ENCODE data around the gene DLG5.

DLG5 gene

DNA sequence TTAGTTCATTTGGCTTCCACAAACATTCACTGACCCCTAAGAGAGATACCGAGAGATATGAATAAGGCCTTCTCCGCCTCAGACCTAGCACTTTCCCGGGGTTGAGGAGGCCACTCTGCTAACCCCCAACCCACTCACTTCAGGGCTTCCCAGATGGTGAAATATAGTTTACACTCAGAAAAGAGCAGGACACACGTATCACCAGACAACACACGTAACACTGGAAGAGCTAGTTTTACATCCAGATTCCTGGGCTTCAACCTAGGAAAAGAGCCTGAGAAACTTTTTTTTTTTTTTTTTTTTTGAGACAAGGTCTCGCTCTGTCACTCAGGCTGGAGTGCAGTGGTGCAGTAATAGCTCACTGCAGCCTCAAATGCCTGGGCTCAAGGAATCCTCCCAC lies 15.2 kb upstream of the DLG5 start:
- H3K4me1 ChIP-seq (ENCODE audit: control insufficient read depth, insufficient read depth, low read length) = peaks cover 6% of the 10 kb centered on the region
- H3K4me3 ChIP-seq (ENCODE audit: low read depth, low read length) = no peak overlapping the region
- H3K27me3 ChIP-seq (ENCODE audit: control insufficient read depth, insufficient read depth, low read length) = no peaks in the 10 kb centered on the region
- no peaks in the 10 kb centered on the region for H3K9me3 ChIP-seq (ENCODE audit: control insufficient read depth, insufficient read depth, low read length)
- no peaks in the 10 kb centered on the region for H3K36me3 ChIP-seq (ENCODE audit: control insufficient read depth, insufficient read depth, low read length)
- H3K9ac ChIP-seq (ENCODE audit: low read depth, low read length) = no peak overlapping the region

DNA sequence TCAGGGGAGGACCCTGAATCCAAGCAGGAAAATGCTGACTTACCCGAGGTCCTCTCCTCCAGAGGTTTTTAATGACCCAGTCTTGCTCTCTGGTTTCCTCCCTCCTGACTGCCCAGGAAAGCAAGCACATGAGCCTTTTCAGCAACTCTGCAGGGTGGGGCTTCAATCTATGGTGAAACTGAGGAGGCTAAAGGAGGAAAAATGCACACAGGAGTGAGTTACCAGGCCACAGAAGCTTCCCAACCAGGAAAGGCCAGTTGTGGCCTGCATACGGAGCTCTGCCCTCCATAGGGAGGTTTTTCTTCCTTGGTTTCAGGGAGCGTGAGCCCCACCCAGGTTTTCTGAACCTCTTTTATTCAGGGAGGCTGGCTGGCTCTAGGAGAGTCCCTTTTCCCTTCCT lies 14.1 kb upstream of the DLG5 start:
- peaks cover 6% of the 10 kb centered on the region for H3K4me1 ChIP-seq (ENCODE audit: control insufficient read depth, insufficient read depth, low read length)

DNA sequence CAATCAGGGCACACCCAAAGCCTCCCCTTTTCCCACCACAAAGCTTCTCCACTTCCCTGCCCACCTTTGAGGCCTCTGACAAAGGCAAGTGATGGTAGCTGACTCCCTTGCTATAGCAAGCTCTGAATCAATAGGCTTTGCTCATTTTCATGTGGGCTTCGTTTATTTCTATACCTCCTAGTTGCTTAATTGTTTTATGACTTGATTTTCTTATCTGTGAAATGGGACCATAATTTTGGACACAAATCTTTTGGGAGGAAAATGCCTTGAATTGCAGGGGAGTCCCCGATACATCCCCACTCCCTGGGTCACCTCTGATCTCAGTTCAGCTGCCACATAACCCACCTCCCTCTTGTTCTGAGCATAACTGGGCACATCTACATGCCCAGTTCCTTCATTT lies 13.7 kb upstream of the DLG5 start:
- no peaks in the 10 kb centered on the region for H3K9me3 ChIP-seq (ENCODE audit: control insufficient read depth, insufficient read depth, low read length)
- peaks cover 6% of the 10 kb centered on the region for H3K4me1 ChIP-seq (ENCODE audit: control insufficient read depth, insufficient read depth, low read length)
- H3K36me3 ChIP-seq (ENCODE audit: control insufficient read depth, insufficient read depth, low read length) = no peaks in the 10 kb centered on the region
- H3K27me3 ChIP-seq (ENCODE audit: control insufficient read depth, insufficient read depth, low read length) = no peaks in the 10 kb centered on the region
- no peak overlapping the region for H3K4me3 ChIP-seq (ENCODE audit: low read depth, low read length)
- H3K9ac ChIP-seq (ENCODE audit: low read depth, low read length) = no peak overlapping the region

More for the DNA sequence above, 14.1 kb upstream of the DLG5 start:
- Histone ChIP-seq H3K27me3 (ENCODE audit: control insufficient read depth, insufficient read depth, low read length) (no peaks in the 10 kb centered on the region), H3K4me3 (ENCODE audit: low read depth, low read length) (no peak overlapping the region), H3K9me3 (ENCODE audit: control insufficient read depth, insufficient read depth, low read length) (no peaks in the 10 kb centered on the region), H3K9ac (ENCODE audit: low read depth, low read length) (no peak overlapping the region), H3K36me3 (ENCODE audit: control insufficient read depth, insufficient read depth, low read length) (no peaks in the 10 kb centered on the region)

DNA sequence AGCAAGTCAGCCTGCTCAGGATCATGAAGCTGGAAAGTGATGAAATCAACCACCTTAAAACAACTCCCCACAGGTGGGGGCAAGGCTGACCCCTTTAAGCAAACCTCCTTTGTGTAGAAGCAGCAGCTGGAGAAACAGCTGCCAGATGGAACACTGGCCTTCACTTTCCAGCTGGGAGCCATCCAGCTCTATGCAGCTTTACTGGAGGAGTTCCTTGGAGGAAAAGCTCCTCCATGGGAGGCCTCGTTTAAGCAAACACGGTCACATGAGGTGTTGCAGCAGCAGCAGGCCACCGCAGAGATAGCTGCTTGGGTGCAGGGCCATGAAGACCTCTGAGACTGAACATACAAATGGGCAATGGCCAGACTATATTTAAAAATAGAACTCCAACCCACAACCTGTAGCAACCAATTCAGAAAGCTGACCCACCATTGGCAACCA lies 13.0 kb upstream of the DLG5 start:
- Histone ChIP-seq H3K9ac (ENCODE audit: low read depth, low read length) (no peak overlapping the region), H3K27me3 (ENCODE audit: control insufficient read depth, insufficient read depth, low read length) (no peaks in the 10 kb centered on the region), H3K36me3 (ENCODE audit: control insufficient read depth, insufficient read depth, low read length) (no peaks in the 10 kb centered on the region), H3K4me3 (ENCODE audit: low read depth, low read length) (no peak overlapping the region), H3K4me1 (ENCODE audit: control insufficient read depth, insufficient read depth, low read length) (peaks cover 6% of the 10 kb centered on the region), H3K9me3 (ENCODE audit: control insufficient read depth, insufficient read depth, low read length) (no peaks in the 10 kb centered on the region)

DNA sequence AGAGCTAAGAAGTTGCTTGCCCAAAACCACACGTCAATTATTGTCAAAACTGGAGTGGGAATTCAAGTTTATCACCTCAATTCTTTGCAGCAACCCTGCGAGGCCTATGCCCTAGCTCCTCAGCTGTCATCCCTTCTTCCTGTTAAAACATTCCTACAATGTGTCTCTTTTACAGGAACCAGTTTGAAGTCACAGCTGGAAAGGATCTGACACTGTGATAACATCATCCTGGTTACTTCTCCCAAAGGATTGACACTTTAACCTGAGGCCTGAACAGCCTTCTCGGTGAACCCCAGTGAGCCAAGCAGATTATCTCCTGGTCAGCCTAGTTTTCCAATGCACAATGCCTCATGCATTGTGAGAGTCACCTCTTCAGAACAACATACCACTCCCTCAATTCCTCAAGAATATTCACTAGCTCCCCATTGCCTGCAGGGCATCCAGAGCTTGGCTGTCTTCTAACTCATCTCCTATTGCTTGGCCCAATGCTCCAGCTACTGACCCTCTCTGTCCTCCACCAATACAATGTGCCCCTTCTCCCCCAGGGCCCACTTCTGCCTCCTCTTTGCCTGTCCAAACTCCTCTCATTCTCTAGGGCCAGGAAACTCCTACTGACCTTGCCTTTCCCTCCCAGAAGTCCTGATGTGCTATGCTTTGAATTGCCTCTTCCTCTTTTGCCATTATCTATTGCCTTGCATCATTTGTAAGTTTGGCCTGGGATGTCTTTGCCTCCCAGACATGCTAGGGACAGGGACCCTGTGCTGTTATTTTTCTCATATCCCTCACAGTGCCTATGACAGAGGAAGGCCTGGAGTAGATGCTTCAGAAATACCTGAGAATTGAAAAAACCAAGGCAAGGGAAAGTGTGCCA lies 10.4 kb upstream of the DLG5 start:
- no peaks in the 10 kb centered on the region for H3K36me3 ChIP-seq (ENCODE audit: control insufficient read depth, insufficient read depth, low read length)
- H3K4me3 ChIP-seq (ENCODE audit: low read depth, low read length) = no peak overlapping the region
- H3K4me1 ChIP-seq (ENCODE audit: control insufficient read depth, insufficient read depth, low read length) = no peaks in the 10 kb centered on the region
- H3K27me3 ChIP-seq (ENCODE audit: control insufficient read depth, insufficient read depth, low read length) = no peaks in the 10 kb centered on the region
- no peak overlapping the region for H3K9ac ChIP-seq (ENCODE audit: low read depth, low read length)
- H3K9me3 ChIP-seq (ENCODE audit: control insufficient read depth, insufficient read depth, low read length) = no peaks in the 10 kb centered on the region

DNA sequence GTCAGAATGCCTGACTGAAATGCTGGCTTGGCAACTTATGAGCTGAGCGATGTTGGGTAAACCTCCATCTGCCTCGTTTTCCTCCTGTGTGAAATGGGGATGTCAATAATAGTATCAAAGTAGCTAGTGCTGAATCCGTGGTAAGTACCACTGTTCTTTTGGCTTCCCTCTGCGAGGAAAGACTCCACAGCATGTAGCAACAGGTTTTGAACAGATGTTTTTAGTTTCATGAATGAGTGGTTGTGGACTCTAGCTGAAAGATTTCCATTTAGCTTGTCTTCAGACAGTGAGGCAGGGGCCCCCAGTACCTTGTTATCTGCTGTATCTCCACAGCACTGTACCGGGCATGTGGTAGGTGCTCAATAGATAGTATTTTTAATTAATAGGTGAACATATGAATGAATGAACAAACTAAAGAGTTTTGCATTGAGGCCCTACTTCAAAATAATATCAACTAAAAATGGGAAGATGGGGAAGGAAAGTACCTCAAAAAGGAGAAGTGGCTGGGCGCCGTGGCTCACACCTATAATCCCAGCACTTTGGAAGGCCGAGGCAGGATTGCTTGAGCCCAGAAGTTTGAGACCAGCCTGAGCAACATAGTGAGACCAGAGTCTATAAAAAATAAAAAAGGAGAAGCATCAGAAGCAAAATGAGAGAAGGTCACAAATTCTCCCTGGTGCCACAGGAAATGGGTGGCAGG lies 5.6 kb upstream of the DLG5 start:
- Histone ChIP-seq H3K9me3 (ENCODE audit: control insufficient read depth, insufficient read depth, low read length) (no peaks in the 10 kb centered on the region), H3K36me3 (ENCODE audit: control insufficient read depth, insufficient read depth, low read length) (no peaks in the 10 kb centered on the region), H3K4me1 (ENCODE audit: control insufficient read depth, insufficient read depth, low read length) (peaks cover 5% of the 10 kb centered on the region), H3K27me3 (ENCODE audit: control insufficient read depth, insufficient read depth, low read length) (peaks cover 12% of the 10 kb centered on the region), H3K4me3 (ENCODE audit: low read depth, low read length) (no peak overlapping the region), H3K9ac (ENCODE audit: low read depth, low read length) (no peak overlapping the region)

DNA sequence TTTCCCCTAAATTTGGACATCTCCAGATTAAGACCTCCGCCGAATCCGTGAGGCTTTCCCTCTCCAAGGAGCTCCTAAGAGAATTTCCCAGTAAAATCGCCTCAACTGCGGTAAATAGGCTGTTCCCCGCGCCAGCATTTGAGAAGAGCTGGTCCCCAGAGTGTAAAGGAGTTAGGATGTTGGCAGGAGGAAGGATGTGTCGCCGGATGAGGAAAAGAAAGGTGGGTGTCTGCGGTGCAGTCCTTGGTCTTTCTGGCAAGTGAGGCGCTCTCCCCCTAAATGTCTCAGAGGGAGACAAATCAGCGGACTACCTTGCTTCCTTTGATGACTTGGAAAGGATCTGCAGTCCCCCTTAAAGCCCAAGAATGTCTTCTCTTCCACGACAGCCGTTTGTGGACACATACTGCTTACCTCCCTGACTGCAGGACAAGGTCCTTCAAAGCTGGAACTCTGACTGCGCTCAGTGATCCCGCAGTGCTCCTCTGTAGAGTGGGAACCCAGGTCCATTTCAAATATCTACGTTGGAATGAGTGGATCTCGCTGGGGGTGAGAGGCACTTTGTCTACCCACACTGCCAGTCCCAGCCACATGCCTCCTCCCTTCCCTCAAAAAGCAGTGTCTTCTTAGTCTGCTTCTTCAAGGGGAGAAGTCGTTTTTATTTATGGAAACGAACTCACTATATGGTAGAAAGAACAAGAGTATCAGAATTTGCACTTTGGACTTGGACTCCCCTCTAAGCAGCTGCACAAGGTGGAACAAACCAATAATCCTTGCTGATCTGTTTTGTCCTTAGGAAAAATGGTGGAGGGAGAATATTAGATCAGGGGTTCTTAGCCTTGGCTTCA lies 1.1 kb upstream of the DLG5 start:
- Histone ChIP-seq H3K27me3 (ENCODE audit: control insufficient read depth, insufficient read depth, low read length) (peaks cover 12% of the 10 kb centered on the region), H3K9me3 (ENCODE audit: control insufficient read depth, insufficient read depth, low read length) (no peaks in the 10 kb centered on the region), H3K4me1 (ENCODE audit: control insufficient read depth, insufficient read depth, low read length) (peaks cover 12% of the 10 kb centered on the region), H3K36me3 (ENCODE audit: control insufficient read depth, insufficient read depth, low read length) (no peaks in the 10 kb centered on the region), H3K4me3 (ENCODE audit: low read depth, low read length) (peak overlapping the region; percentile 48), H3K9ac (ENCODE audit: low read depth, low read length) (peak overlapping the region; percentile 65)

DNA sequence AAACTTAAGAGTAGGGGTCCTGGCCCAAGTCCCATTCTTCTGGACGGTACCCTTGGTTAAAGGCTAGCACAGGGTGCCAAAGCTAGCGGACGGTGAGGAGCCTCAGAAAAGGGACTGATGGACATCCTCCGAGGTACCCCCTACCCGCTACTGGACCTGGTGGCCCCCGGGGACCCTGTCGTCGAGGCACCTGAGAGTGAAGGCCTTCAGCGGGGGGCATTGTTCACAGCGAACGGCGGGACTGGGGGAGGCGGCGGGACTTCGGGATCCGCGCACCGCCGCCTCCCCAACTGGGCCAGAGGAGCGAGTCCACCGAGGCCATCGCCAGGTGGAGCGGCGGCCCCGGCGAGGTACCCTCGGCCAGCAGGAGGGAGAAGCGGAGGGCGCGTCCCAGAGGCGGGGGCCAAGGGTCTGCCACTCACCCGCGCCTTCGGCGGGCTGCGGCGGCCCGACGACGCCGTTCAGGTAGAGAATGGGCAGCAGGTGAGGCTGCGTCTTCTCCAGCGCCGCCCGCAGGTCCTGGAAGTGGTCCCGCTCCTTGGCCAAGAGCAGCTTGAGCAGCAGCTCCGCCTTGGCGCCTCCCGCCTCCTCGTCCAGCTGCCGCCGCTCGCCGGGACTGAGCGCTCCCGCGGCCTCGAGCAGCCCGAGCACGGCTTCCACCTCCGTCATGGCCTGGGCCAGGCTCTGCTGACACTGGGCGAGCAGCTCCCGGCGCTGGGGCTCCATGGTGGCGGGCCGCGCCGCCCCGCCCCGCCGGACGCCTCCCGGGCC lies 575 bp downstream of the DLG5 start:
- no peaks in the 10 kb centered on the region for H3K36me3 ChIP-seq (ENCODE audit: control insufficient read depth, insufficient read depth, low read length)
- peaks cover 19% of the 10 kb centered on the region for H3K4me1 ChIP-seq (ENCODE audit: control insufficient read depth, insufficient read depth, low read length)
- peak overlapping the region; percentile 84 for H3K9ac ChIP-seq (ENCODE audit: low read depth, low read length)
- peaks cover 12% of the 10 kb centered on the region for H3K27me3 ChIP-seq (ENCODE audit: control insufficient read depth, insufficient read depth, low read length)
- no peaks in the 10 kb centered on the region for H3K9me3 ChIP-seq (ENCODE audit: control insufficient read depth, insufficient read depth, low read length)
- peak overlapping the region; percentile 61 for H3K4me3 ChIP-seq (ENCODE audit: low read depth, low read length)

DNA sequence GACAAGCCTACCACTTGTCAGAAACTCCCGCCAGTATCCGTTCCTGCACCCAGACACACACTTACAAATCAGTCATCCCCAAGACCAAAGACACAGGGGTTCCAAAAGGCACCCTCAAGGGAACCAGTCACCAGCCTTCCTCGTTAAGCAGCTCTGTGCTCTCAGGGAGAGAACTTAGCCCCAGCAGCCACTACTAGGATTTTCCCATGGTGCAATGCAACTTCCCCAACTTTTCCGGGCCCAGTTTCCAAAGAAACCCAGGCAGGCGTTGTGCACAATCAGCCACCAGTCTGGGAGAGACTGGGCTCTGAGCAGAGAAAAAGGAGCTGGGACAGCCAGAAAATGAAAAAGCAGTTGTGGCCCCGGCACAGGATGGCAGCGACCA lies 1.2 kb downstream of the DLG5 start:
- H3K4me3 ChIP-seq (ENCODE audit: low read depth, low read length) = peak overlapping the region; percentile 61
- no peaks in the 10 kb centered on the region for H3K9me3 ChIP-seq (ENCODE audit: control insufficient read depth, insufficient read depth, low read length)
- no peak overlapping the region for H3K9ac ChIP-seq (ENCODE audit: low read depth, low read length)
- no peaks in the 10 kb centered on the region for H3K36me3 ChIP-seq (ENCODE audit: control insufficient read depth, insufficient read depth, low read length)
- H3K27me3 ChIP-seq (ENCODE audit: control insufficient read depth, insufficient read depth, low read length) = peaks cover 12% of the 10 kb centered on the region
- H3K4me1 ChIP-seq (ENCODE audit: control insufficient read depth, insufficient read depth, low read length) = peaks cover 19% of the 10 kb centered on the region

DNA sequence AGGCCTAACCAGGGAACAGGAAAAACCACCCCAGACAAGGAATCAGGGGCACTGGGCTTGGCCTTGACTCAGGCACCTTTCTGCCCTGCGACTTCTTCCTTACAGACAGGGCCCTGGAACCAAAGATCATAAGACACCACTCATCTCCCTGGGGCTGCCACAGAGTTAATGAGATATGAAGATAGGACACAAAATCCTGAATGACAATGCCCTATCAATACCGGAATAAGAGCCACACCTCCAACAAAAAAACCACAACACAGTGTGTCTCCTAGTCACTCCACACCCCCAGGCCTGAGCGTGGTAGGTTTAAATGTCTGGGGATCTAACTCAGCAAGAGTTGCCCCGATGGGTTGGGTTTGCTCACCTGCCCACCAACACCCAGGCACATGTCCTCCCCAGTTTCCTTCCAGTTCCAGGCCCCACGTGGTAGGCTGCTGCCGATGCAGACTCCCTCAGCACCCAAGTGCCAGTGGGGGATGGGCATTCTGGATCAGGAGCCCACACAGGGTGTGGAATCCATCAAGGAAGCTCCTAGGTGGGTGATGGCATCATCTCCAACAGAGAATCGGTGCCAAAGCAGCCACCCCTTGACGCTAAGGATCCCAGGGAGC lies 3.9 kb downstream of the DLG5 start:
- H3K9ac ChIP-seq (ENCODE audit: low read depth, low read length) = no peak overlapping the region
- no peaks in the 10 kb centered on the region for H3K36me3 ChIP-seq (ENCODE audit: control insufficient read depth, insufficient read depth, low read length)
- H3K27me3 ChIP-seq (ENCODE audit: control insufficient read depth, insufficient read depth, low read length) = peaks cover 3% of the 10 kb centered on the region
- H3K9me3 ChIP-seq (ENCODE audit: control insufficient read depth, insufficient read depth, low read length) = no peaks in the 10 kb centered on the region
- H3K4me1 ChIP-seq (ENCODE audit: control insufficient read depth, insufficient read depth, low read length) = peaks cover 17% of the 10 kb centered on the region
- H3K4me3 ChIP-seq (ENCODE audit: low read depth, low read length) = no peak overlapping the region

DNA sequence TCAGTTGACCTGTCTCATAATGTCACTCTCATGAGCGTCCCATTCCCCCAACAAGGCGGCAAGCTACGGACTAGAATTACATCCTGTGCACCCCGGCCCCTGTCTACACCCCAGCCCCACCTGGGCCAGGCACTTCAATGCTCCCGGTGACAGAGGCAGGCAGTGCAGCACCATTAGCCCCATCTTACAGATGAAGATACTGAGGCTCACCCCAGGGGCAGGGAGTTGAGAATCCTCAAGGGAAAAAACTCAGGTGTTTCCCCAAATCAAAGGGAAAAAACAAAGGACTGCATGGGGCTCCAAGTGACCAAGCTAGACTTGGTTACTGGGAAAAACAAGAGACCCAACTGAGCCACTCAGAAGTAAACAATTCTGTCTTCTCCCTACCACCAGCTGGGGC lies 4.5 kb downstream of the DLG5 start:
- Histone ChIP-seq H3K4me1 (ENCODE audit: control insufficient read depth, insufficient read depth, low read length) (peaks cover 14% of the 10 kb centered on the region), H3K27me3 (ENCODE audit: control insufficient read depth, insufficient read depth, low read length) (no peaks in the 10 kb centered on the region), H3K9me3 (ENCODE audit: control insufficient read depth, insufficient read depth, low read length) (no peaks in the 10 kb centered on the region), H3K9ac (ENCODE audit: low read depth, low read length) (no peak overlapping the region), H3K36me3 (ENCODE audit: control insufficient read depth, insufficient read depth, low read length) (no peaks in the 10 kb centered on the region), H3K4me3 (ENCODE audit: low read depth, low read length) (no peak overlapping the region)
